ENCODE data around the gene EBF4. TPM values are rescaled to one million over a fixed set of nuclear protein-coding genes. Genes with fewer than 3 reads are reported as not detected.
A peak's percentile ranks its signal among the peaks of the same experiment; 100 is the strongest.

The EBF4 gene
- total and polyA plus RNA-seq, 2 of the 8 experiments (the other 6 are each of a cell fraction or from before 2014, with no cell fraction given), result 1.2 to 2.9 TPM

DNA sequence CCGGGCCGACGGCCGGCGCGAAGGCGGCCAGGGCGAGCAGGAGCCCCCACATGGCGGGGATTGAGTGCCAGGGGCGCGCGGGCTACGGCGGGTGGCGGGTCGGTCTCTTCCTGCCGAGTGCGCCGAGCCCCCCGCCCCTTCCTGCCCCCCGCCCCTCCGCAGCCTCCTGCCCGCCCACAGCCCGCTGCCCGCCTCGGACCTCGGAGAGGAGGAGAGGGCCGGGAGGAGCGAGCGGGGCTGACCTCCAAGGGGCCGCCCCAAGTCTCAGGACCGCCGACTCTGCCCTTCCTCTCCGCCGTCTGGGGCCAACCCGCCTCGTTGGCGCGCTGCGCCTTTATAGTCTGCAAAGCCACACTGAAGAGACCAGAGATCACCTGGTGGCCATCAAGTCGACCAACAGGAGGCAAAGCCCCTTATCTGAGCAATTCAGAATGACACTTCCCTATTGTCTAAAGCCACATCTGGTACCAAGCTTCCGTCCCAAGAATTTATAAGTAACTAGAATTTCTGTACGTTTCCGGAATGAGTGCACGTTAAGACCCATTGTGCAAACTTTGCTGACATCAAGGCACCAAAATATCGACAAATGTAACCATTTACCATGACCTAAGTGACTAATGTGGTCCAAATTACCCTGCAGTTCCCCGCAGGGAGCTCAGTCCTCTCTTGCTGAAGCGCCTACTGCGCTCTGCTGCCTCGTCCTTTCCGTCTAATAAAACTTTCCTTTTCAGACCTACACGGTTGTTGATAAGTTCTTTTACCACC lies 108.1 kb downstream of the EBF4 start, which contains the start of gene CPXM1 (continued):
- TF ChIP-seq, protein P1, sequence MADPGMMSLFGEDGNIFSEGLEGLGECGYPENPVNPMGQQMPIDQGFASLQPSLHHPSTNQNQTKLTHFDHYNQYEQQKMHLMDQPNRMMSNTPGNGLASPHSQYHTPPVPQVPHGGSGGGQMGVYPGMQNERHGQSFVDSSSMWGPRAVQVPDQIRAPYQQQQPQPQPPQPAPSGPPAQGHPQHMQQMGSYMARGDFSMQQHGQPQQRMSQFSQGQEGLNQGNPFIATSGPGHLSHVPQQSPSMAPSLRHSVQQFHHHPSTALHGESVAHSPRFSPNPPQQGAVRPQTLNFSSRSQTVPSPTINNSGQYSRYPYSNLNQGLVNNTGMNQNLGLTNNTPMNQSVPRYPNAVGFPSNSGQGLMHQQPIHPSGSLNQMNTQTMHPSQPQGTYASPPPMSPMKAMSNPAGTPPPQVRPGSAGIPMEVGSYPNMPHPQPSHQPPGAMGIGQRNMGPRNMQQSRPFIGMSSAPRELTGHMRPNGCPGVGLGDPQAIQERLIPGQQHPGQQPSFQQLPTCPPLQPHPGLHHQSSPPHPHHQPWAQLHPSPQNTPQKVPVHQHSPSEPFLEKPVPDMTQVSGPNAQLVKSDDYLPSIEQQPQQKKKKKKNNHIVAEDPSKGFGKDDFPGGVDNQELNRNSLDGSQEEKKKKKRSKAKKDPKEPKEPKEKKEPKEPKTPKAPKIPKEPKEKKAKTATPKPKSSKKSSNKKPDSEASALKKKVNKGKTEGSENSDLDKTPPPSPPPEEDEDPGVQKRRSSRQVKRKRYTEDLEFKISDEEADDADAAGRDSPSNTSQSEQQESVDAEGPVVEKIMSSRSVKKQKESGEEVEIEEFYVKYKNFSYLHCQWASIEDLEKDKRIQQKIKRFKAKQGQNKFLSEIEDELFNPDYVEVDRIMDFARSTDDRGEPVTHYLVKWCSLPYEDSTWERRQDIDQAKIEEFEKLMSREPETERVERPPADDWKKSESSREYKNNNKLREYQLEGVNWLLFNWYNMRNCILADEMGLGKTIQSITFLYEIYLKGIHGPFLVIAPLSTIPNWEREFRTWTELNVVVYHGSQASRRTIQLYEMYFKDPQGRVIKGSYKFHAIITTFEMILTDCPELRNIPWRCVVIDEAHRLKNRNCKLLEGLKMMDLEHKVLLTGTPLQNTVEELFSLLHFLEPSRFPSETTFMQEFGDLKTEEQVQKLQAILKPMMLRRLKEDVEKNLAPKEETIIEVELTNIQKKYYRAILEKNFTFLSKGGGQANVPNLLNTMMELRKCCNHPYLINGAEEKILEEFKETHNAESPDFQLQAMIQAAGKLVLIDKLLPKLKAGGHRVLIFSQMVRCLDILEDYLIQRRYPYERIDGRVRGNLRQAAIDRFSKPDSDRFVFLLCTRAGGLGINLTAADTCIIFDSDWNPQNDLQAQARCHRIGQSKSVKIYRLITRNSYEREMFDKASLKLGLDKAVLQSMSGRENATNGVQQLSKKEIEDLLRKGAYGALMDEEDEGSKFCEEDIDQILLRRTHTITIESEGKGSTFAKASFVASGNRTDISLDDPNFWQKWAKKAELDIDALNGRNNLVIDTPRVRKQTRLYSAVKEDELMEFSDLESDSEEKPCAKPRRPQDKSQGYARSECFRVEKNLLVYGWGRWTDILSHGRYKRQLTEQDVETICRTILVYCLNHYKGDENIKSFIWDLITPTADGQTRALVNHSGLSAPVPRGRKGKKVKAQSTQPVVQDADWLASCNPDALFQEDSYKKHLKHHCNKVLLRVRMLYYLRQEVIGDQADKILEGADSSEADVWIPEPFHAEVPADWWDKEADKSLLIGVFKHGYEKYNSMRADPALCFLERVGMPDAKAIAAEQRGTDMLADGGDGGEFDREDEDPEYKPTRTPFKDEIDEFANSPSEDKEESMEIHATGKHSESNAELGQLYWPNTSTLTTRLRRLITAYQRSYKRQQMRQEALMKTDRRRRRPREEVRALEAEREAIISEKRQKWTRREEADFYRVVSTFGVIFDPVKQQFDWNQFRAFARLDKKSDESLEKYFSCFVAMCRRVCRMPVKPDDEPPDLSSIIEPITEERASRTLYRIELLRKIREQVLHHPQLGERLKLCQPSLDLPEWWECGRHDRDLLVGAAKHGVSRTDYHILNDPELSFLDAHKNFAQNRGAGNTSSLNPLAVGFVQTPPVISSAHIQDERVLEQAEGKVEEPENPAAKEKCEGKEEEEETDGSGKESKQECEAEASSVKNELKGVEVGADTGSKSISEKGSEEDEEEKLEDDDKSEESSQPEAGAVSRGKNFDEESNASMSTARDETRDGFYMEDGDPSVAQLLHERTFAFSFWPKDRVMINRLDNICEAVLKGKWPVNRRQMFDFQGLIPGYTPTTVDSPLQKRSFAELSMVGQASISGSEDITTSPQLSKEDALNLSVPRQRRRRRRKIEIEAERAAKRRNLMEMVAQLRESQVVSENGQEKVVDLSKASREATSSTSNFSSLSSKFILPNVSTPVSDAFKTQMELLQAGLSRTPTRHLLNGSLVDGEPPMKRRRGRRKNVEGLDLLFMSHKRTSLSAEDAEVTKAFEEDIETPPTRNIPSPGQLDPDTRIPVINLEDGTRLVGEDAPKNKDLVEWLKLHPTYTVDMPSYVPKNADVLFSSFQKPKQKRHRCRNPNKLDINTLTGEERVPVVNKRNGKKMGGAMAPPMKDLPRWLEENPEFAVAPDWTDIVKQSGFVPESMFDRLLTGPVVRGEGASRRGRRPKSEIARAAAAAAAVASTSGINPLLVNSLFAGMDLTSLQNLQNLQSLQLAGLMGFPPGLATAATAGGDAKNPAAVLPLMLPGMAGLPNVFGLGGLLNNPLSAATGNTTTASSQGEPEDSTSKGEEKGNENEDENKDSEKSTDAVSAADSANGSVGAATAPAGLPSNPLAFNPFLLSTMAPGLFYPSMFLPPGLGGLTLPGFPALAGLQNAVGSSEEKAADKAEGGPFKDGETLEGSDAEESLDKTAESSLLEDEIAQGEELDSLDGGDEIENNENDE (IDR thresholded peaks at IDR 0.05; ENCODE audit: insufficient replicate concordance, low read length), result no peak
- TF ChIP-seq CTCF (IDR thresholded peaks at IDR 0.05; ENCODE audit: control extremely low read depth in 1 of 3, insufficient read depth in 1 of 3, low read depth in 1 of 3, low read length in 3 of 3) (peak in 1 of 3 experiments; percentile 20; a peak in 1 of 4 replicates), TAF1 (IDR thresholded peaks at IDR 0.05; ENCODE audit: low read depth, low read length) (0 out of 2 replicates have a peak, but pooled peaks have one; percentile 25), RXRA (IDR thresholded peaks at IDR 0.05; ENCODE audit: insufficient read depth, low read depth, low read length) (no peak), GABPA (IDR thresholded peaks at IDR 0.05; ENCODE audit: borderline replicate concordance, insufficient read depth, low read length) (peak; percentile 50; the same call in 1 of the 2 replicates), KDM4A (IDR thresholded peaks at IDR 0.05; ENCODE audit: low read depth, low read length, severe bottlenecking) (peak; percentile 92), CEBPB (IDR thresholded peaks at IDR 0.05; ENCODE audit: low read depth, low read length) (no peak)

All from H1 (cell line).